Caki2 (cell line): Measurements from ENCODE around the gene SULT1E1. TPM values are rescaled to one million over a fixed set of nuclear protein-coding genes. Genes with fewer than 3 reads are reported as not detected.

Experiments used
- DNase-seq: peaks from one replicate; pipeline ENCODE4 v3.0.0-alpha.2; 2015; ENCODE audit warnings: low read depth
- in situ Hi-C: cut with HindIII; loops from 2 replicates; pipeline ENCODE4 v1.10.0; 2016; ENCODE audit warnings: low sequenced_read_pairs, low pct_unique_long_range_greater_than_20kb, mixed read lengths
- total RNA-seq: library from RNA; depleted of rRNA; stranded (reverse); fragments of >200 nt; shearing (Covaris generic); gene quantifications from 2 replicates; pipeline ENCODE4 v1.2.3, GENCODE V29; 2014; ENCODE audit warnings: low replicate concordance; rRNA removed

SULT1E1 gene, protein sequence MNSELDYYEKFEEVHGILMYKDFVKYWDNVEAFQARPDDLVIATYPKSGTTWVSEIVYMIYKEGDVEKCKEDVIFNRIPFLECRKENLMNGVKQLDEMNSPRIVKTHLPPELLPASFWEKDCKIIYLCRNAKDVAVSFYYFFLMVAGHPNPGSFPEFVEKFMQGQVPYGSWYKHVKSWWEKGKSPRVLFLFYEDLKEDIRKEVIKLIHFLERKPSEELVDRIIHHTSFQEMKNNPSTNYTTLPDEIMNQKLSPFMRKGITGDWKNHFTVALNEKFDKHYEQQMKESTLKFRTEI
- total RNA-seq, result not detected in 2 replicates

DNA sequence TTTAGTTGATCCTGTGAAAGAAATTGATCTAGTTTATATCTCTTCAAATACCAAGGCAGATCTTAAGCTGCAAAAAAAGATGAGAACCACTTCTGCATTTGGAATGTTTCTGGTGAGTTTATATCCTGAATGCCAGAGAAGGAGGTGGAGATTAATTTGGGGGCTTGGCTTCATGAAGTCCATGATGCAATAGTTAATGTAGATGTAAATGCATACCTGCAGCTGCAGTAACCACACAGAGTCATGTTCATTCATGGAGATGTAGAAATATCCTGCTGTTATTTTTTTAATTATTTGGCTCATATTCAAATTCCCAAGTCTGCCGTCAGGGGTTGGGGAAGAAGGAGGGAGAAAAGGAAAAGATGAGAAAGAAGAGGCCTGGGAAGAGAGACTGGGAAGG, at the start of gene SULT1E1:
Gene SULT1E1, minus strand, starts transcription at position 94 of the 400 bp plus-strand sequence. CDS start 2,501 bp downstream, outside the sequence.
- peak; percentile 67 for DNase-seq
- in situ Hi-C loops, result no loop called here

DNA sequence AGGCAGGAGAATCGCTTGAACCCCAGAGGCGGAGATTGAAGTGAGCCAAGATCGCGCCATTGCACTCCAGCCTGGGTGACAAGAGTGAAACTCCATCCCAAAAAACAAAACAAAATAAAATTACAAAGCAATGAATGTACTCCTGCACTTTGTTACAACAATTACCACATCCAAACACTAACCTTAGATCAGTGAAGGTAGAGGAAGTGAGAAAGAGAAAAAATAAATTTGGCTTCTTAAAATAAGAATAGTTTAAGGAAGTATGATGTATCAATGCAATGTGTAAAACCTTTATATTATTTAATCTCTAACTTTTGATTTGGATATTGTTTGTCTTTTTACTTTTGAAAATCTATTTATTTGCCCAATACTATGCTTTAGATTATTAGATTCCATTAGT, 49.2 kb upstream of the SULT1E1 start:
- no peak for DNase-seq
- in situ Hi-C loops, result no loop called here

DNA sequence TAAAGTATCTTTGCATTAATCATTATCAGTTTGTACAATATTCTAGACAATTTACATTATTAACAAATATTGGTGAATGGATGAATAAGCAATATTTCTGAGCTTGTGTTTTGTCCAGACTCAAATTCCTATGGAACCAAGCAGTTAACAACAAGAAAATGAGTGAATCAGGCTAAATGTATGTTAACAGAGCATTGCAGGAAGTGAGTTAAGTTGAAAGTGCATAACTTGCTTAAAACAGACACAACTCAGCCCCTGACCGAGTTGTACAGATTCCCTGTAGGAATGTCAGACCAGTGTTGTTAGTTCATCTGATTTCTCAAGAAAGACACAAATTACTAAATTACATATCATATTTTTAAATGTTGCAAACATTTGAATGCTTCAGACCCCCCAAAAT, 47.2 kb upstream of the SULT1E1 start:
- in situ Hi-C loops, result no loop called here

DNA sequence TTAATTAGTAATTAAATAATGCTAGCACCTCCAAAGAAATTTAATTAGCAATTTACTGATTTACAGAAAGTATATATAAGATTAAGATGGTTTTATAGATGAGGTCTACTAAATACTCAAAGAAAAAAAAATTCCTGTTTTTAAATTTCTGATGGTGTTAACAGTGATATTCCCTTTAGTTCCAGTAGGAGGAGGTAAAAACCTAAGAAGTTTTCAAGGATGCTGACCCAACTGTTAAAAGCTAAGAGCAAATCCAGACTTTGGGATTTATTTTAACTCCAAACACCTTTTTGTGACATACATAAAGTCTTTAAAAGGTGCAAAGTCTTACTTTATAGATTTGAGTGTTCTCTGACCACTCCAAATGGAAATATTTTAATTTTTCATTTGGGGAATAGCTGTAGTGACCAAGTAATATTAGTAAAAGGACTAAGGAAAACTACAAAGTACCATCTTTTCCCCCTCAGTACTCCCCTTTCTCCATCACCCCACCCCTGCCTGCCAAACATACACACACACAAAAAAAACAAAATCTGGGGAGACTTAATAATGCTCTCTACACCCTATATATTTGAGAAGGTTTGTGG, 36.7 kb upstream of the SULT1E1 start:
- in situ Hi-C loops, result no loop called here
- no peak for DNase-seq

More for the DNA sequence above, 47.2 kb upstream of the SULT1E1 start:
- DNase-seq, result no peak

DNA sequence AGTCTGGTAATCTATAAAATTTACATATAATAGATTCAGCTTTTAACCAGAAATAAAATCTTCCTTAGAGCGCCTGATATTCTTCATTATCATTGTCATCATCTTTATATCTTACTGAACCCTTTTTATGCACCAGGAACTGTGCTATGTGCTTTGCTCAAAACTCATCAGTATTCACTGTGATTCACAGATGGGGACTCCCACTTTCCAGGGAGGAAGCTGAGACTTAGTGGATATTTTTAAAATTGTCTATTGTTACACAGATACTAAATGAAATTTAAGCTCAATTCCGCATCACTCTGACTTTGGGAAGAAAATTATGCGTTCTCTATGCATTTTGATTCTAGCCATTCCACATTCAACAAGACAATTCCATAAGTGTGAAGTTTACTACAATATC, 34.8 kb upstream of the SULT1E1 start:
- in situ Hi-C loops, result no loop called here
- no peak for DNase-seq

DNA sequence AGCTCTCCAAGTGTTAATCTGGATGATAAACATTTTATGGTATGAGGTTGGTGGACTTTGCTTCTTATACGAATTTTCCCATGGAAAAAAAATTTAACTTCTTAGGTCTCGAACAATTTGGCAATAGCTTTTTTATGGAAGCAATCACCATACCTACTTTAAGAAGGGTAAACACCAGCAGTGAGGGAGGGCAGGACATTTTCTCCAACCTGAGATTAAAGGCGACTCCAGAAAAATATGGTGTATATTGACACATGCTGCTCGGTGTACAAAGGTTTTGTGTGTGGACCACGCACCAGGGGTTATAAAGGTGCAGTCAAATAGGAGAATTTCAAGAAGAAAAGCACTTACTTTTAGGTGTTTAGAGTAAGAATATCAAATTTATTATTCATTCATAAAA, 34.2 kb upstream of the SULT1E1 start:
- in situ Hi-C loops, result no loop called here
- DNase-seq, result no peak

DNA sequence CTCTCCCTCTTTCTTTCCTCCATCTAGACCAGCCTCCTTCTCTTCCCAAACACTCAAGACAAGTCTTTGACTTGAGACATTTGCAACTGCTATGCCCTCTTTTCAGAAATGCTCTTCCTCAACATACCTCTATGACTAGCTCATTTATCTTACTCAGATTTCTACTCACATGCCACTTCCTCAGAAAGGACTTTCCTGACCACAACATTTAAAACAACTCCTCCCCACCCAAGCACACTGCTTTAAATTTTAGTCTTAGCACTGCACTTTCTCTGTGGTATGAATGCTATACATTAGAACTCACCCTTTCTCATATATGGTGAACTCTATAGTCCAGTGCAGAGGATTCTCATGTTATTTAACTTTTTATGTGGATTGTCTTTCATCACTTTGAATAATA, 28.4 kb upstream of the SULT1E1 start:
- in situ Hi-C loops, result no loop called here
- no peak for DNase-seq

DNA sequence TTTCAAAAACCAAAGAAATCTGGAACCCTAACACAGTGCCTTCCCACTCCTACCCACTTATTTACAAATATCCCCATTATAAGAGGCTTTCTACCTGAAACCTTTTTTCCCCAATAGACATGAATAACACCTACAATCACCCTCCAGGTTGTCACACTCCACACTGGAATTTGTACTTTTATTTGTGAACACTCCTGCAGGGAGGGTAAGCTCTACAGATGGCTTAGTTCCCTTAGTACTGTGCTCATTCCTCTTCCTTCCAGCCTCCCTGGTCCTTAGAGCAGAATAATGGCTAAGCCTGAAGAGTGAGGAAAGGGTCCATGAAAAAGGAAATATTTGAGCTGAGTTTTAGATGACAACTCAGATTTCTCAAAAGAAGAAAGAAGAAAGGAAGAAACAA, 22.2 kb upstream of the SULT1E1 start:
- DNase-seq, result no peak
- in situ Hi-C loops, result no loop called here

DNA sequence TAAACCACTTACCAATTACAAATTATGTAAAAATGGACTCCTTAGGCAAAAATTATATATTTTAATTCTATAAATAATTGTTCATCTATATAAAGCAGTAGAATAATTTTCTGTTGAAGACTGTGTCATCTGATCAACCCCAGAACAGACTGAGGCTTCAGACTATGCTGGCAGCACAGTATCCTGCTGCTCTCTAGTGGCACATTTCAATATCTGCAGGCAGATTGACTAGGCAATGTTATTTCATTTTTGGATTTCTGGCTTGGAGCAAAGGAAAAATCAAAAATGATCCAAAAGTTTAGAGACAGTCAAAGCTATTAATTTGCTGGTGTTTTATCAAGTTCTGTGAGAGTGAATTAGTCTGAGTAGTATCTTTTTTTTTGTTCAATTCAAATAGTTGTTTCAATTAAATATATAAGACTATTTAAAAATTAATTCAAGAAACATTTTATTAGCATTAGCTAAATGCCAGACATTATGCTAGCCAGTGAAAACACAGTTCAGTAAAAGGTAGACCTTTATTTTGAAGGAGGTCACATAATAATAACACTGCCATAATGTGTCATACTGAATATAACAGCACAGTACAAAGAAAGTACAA, 21.3 kb upstream of the SULT1E1 start:
- DNase-seq, result peak; percentile 10
- in situ Hi-C loops, result no loop called here

DNA sequence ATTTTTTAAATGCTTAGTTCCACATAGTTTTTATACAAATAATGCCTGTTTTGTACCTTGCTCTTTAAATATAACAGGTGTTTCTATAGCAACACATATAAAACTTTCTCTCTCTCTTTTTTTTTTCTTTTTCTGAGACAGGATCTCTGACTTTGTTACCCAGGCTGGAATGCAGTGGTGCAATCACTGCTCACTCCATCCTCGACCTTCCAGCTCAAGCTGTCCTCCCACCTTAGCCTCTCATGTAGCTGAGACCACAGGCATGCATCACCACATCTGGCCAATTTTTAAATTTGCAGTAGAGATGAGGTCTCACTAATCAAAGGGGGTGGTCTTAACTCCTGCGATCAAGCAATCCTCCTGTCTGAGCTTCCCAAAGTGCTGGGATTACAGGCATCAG, 18.3 kb upstream of the SULT1E1 start:
- DNase-seq, result no peak
- in situ Hi-C loops, result no loop called here

DNA sequence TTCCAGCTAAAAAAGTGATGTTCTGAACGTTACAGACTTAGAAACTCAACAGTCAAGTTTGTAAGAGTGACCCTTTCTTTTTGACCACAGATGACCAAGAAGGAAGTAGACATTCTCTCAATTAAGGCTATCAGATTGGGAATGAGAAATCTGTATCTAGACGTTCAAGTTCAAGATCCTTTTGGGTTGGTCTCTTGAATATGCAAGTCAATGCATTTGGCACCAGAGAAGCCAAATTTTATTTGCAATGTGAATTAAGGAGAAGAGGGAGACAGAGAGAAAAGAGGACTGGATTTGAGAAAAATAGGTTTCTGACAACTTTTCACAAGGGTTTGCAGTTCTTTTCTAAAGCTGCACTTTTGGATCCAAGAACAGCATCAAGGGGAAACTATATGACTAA, 17.5 kb upstream of the SULT1E1 start:
- in situ Hi-C loops, result no loop called here
- no peak for DNase-seq

DNA sequence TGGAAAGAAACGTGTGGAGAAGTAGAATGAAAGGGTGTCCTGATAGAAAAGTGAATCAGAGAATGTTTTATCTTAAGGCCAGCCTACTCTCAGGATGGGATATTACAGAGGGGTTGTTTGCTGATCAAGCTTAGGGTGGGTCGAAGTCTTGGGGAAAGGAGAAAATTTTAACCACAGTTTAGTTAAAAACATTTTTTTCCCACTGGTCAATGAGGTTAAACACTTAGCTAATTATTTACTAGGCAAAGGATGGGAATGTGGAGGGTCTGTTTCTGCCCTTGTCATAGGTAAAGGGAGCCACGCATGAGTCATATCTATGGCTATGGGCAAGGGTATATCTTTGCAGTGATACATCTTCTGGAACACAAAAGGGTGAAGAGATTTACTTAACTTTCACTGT, 16.1 kb upstream of the SULT1E1 start:
- no peak for DNase-seq
- in situ Hi-C loops, result no loop called here

DNA sequence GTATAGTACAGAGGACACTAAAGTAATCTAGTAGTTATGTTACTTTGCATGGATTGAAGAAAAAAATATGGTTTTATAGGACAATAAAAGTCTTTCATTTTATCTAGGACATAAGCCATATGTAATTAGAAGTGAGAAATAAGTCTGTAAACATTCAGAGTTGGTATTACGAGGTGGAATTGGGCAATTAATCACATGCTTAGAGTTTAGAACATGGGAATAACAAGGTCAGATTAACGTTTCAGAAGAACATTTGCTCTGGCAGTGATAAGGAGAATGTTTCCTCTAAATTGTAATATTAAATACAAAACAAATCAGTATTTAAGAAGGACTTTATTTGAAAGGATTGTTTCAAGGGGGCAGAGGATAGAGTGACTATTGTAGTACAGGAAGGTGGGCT, 15.6 kb upstream of the SULT1E1 start:
- in situ Hi-C loops, result no loop called here

DNA sequence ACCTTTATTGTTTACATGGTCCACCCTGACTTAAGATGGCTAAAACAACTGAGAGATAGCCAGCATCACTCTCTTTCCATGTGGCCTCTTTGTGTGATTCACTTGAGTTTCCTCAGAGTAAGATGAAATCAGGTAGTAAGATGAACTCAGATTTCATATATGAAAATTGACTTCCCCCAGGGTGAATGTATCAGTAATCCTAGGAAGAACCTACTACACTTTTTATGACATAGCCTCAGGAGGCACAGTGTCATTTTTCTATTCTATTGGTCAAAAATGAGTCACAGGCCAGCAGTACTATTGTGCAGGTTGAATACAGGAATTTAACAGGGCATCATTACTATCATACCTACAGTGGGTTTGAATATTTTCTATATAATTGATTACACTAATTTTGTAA, 14.6 kb upstream of the SULT1E1 start:
- DNase-seq, result no peak
- in situ Hi-C loops, result no loop called here

More for the DNA sequence above, 15.6 kb upstream of the SULT1E1 start:
- no peak for DNase-seq

DNA sequence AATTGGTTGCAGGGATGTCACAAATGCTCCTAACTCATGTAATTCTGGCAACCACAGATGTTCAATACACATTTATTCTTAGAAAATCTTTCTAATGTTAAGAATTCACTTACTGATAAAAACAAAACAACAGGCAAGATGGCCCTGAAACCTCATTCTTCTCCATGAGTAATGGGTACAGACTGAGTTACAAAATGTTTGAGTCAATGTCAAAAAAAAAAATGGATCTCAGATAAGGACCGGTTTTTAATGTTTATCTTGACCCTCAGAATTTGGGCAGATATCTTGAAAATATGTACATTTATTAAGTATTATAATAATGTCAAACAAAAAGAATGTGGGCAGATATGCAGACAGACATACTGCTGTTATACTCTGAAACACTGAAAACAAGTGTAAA, 1.8 kb upstream of the SULT1E1 start:
- in situ Hi-C loops, result no loop called here
- no peak for DNase-seq

DNA sequence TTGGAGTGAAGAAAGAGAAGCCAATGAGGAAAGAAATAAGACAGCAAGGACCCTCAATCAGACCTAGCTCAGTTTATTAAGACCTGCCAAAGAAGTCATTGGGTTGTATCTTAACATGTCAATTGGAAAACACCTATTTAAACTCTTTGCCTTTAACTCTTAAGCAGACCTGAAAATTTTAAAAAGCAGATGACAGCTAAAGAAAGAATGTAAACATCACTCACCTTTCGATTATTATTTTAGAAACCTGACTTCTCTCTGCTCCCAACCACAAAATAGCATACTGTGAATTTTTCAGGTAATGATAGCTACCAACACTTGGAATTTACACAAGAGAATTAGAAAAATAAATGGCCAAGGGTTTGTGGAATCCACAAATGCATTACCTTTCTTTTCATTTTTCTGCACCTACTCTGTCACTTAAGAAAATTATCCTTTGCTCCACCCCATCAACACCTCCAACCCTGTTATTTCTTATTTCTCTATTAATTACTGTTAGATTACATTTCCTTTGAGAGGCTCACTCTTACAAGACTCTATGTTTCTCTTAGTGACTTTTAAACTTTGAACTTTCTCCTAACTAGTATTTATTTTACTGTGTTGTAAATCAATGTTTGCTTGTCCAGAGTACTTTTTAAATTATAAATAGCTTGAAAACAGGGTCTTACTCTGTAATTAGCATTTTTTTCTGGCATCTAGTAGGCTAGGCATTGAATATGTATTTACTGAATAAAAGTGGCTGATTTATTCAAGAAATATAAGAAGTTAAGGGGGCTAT, 765 bp upstream of the SULT1E1 start:
- no peak for DNase-seq
- in situ Hi-C loops, result no loop called here

DNA sequence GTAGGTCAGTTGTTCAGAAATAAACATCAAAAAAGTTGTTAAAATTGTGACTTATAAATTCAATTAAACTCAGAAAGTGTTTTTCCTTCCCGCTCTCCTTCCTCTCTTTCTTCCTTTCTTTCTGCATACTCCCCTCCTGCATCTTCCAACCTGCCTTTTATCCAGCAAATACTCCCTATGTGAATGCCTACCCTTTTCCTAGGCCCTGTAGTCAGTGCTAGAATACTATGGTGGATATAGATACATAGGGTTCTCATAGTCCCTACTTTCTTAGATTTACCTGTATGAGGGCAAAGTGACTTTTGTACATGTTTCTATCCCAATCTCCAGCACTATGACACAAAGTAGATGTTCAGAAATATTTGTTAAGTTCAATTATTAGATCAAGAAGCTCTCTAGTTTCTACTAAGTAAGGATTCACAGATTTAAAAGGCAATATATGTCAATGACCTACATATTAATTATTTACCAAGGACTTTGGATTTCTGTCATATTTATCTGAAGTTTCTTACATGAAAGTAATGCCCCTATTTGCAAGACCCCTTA, 732 bp downstream of the SULT1E1 start:
- in situ Hi-C loops, result no loop called here
- no peak for DNase-seq

DNA sequence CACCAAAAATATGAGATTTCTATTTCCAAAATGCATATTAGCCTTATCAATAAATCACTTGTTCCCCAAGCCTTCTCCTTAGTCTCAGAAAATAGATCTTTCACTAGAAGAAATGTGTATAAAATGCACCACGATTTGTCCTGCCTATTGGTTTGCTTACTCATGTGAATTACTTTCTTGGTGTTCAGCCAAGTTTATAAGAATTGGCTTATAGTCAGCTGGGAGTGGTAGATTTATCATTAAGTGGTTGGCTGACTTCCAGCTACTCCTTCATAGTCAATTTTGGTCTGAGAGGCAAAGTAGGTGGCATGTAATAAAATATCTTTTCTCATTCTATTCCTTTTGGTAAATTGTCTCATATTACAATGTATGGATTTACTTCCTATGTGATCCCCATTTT, 1.3 kb downstream of the SULT1E1 start:
- in situ Hi-C loops, result no loop called here
- peak; percentile 48 for DNase-seq

DNA sequence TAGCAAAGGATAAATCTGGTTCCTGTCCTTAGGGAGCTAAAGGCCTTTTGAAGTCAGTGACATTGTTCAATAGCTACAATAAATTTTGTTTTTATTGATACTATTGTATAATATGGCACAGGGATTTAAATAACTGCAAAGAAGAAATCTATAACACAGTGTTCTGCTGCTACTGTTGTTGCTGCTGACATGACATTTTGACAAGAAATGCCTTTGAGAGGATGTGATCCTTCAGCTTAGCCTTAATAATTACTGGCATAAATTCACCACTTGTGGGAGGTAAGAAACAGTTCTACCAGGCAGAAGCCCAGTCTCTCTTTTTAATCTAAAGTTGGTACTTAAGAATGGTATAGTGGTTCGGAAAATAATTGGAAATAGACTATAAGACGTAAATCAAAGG, 4.1 kb downstream of the SULT1E1 start:
- no peak for DNase-seq
- in situ Hi-C loops, result no loop called here
